WTC11 (cell line): ENCODE results near the gene THBS2. TPM values are rescaled to one million over a fixed set of nuclear protein-coding genes. Genes with fewer than 3 reads are reported as not detected.

Experiments
- ATAC-seq: fragments of 200-7000 bp; cut with Tn5 transposase; 2 replicates; pipeline ENCODE4 v1.10.0; 2021; ENCODE audit warnings: mild to moderate bottlenecking, moderate library complexity
- CTCF ChIA-PET: fragments of 300-600 bp; sonication (Branson Sonifier 250); formaldehyde crosslinking; loops from one replicate; lab custom pipeline; 2021; ENCODE audit warnings: antibody characterized with exemption; lab: Charles Lee
- POLR2A ChIA-PET: fragments of 350-600 bp; sonication (Branson Sonifier 250); formaldehyde crosslinking; loops from one replicate; lab custom pipeline; 2021; ENCODE audit warnings: antibody characterized with exemption; lab: Charles Lee
- DNase-seq: peaks from one replicate; pipeline ENCODE4 v3.0.0; 2021; ENCODE audit warnings: low spot score
- H3K27ac Mint-ChIP-seq: 2 replicates; pipeline ENCODE4 v1.8.0; 2021; ENCODE audit warnings: mixed read lengths
- H3K27me3 Mint-ChIP-seq: 2 replicates; pipeline ENCODE4 v1.8.0; 2021; ENCODE audit warnings: low read depth, mild to moderate bottlenecking, moderate library complexity, mixed read lengths
- H3K36me3 Mint-ChIP-seq: 2 replicates; pipeline ENCODE4 v1.8.0; 2021; ENCODE audit warnings: mixed read lengths
- H3K4me1 Mint-ChIP-seq: 2 replicates; pipeline ENCODE4 v1.8.0; 2022; ENCODE audit warnings: mixed read lengths
- H3K4me3 Mint-ChIP-seq: 2 replicates; pipeline ENCODE4 v1.8.0; 2021; ENCODE audit warnings: mild to moderate bottlenecking, moderate library complexity, mixed read lengths
- H3K9me3 Mint-ChIP-seq: 2 replicates; pipeline ENCODE4 v1.8.0; 2021; ENCODE audit warnings: mixed read lengths
- ATF3 ChIP-seq: sonication (generic); formaldehyde crosslinking; conservative IDR thresholded peaks from 2 replicates; pipeline ENCODE4 v1.8.1; 2022; ENCODE audit warnings: mild to moderate bottlenecking, missing genetic modification reagents
- CREB1 ChIP-seq: sonication (generic); formaldehyde crosslinking; IDR thresholded peaks from 2 replicates; pipeline ENCODE4 v1.8.0; 2023; ENCODE audit warnings: mild to moderate bottlenecking, missing genetic modification reagents
- E2F4 ChIP-seq: sonication (generic); formaldehyde crosslinking; IDR thresholded peaks from 2 replicates; pipeline ENCODE4 v1.8.1; 2022; ENCODE audit warnings: low read depth, mild to moderate bottlenecking, moderate library complexity, missing genetic modification reagents, borderline replicate concordance
- ELF4 ChIP-seq: sonication (generic); formaldehyde crosslinking; IDR thresholded peaks from 2 replicates; pipeline ENCODE4 v1.8.1; 2022; ENCODE audit warnings: low read depth, mild to moderate bottlenecking, moderate library complexity, missing genetic modification reagents
- ESRRA ChIP-seq: sonication (generic); formaldehyde crosslinking; IDR thresholded peaks from 2 replicates; pipeline ENCODE4 v1.8.1; 2022; ENCODE audit warnings: mild to moderate bottlenecking, missing genetic modification reagents, borderline replicate concordance
- FOXP1 ChIP-seq: sonication (generic); formaldehyde crosslinking; IDR thresholded peaks from 2 replicates; pipeline ENCODE4 v1.8.0; 2022; ENCODE audit warnings: missing genetic modification reagents, mild to moderate bottlenecking, moderate library complexity, borderline replicate concordance
- HMGA2 ChIP-seq: fragments of 250-450 bp; sonication (Bioruptor Pico); IDR thresholded peaks from 2 replicates; pipeline ENCODE4 v1.4.0; 2021; ENCODE audit warnings: mild to moderate bottlenecking, moderate library complexity
- HMGXB4 ChIP-seq: sonication (generic); formaldehyde crosslinking; IDR thresholded peaks from 2 replicates; pipeline ENCODE4 v1.8.1; 2023; ENCODE audit warnings: mild to moderate bottlenecking, moderate library complexity, missing genetic modification reagents
- IRF1 ChIP-seq: sonication (generic); formaldehyde crosslinking; IDR thresholded peaks from 2 replicates; pipeline ENCODE4 v1.8.0; 2023; ENCODE audit warnings: missing genetic modification reagents
- JAZF1 ChIP-seq: fragments of 250-450 bp; sonication (Bioruptor Pico); IDR thresholded peaks from 2 replicates; pipeline ENCODE4 v1.9.0; 2021; ENCODE audit warnings: moderate library complexity, mild to moderate bottlenecking, inconsistent platforms
- MYBL2 ChIP-seq: sonication (generic); formaldehyde crosslinking; IDR thresholded peaks from 2 replicates; pipeline ENCODE4 v1.8.1; 2023; ENCODE audit warnings: mild to moderate bottlenecking, moderate library complexity, missing genetic modification reagents
- NFATC4 ChIP-seq: fragments of 250-450 bp; sonication (Bioruptor Pico); IDR thresholded peaks from 2 replicates; pipeline ENCODE4 v1.9.0; 2021; ENCODE audit warnings: mild to moderate bottlenecking
- NFYB ChIP-seq: sonication (generic); formaldehyde crosslinking; conservative IDR thresholded peaks from 2 replicates; pipeline ENCODE4 v1.8.0; 2022; ENCODE audit warnings: low read depth, missing genetic modification reagents
- OVOL2 ChIP-seq: fragments of 250-450 bp; sonication (Bioruptor Pico); IDR thresholded peaks from 2 replicates; pipeline ENCODE4 v1.9.0; 2021; ENCODE audit warnings: mild to moderate bottlenecking, borderline replicate concordance
- RORB ChIP-seq: fragments of 250-450 bp; sonication (Bioruptor Pico); IDR thresholded peaks from 2 replicates; pipeline ENCODE4 v1.9.0; 2021; ENCODE audit warnings: mild to moderate bottlenecking
- TCF7 ChIP-seq: sonication (generic); formaldehyde crosslinking; IDR thresholded peaks from 2 replicates; pipeline ENCODE4 v1.8.0; 2022; ENCODE audit warnings: mild to moderate bottlenecking, low read depth, missing genetic modification reagents, moderate library complexity
- ZBTB43 ChIP-seq: sonication (generic); formaldehyde crosslinking; IDR thresholded peaks from 2 replicates; pipeline ENCODE4 v1.8.1; 2023; ENCODE audit warnings: mild to moderate bottlenecking, missing genetic modification reagents
- ZMAT4 ChIP-seq: fragments of 250-450 bp; sonication (Bioruptor Pico); IDR thresholded peaks from 2 replicates; pipeline ENCODE4 v1.9.0; 2021; ENCODE audit warnings: mild to moderate bottlenecking
- ZNF121 ChIP-seq: sonication (generic); formaldehyde crosslinking; IDR thresholded peaks from 2 replicates; pipeline ENCODE4 v1.8.0; 2023; ENCODE audit warnings: missing genetic modification reagents
- ZNF219 ChIP-seq: sonication (generic); formaldehyde crosslinking; IDR thresholded peaks from 2 replicates; pipeline ENCODE4 v1.8.0; 2023; ENCODE audit warnings: missing genetic modification reagents, mild to moderate bottlenecking, borderline replicate concordance
- ZNF263 ChIP-seq: sonication (generic); formaldehyde crosslinking; IDR thresholded peaks from 2 replicates; pipeline ENCODE4 v1.8.1; 2022; ENCODE audit warnings: low read depth, mild to moderate bottlenecking, moderate library complexity, missing genetic modification reagents
- ZNF281 ChIP-seq: sonication (generic); formaldehyde crosslinking; IDR thresholded peaks from 2 replicates; pipeline ENCODE4 v1.8.0; 2023; ENCODE audit warnings: mild to moderate bottlenecking, missing genetic modification reagents
- ZNF317 ChIP-seq: sonication (generic); formaldehyde crosslinking; IDR thresholded peaks from 2 replicates; pipeline ENCODE4 v1.8.1; 2023; ENCODE audit warnings: low read depth, mild to moderate bottlenecking, moderate library complexity, missing genetic modification reagents, borderline replicate concordance
- ZNF416 ChIP-seq: fragments of 250-450 bp; sonication (Bioruptor Pico); IDR thresholded peaks from 2 replicates; pipeline ENCODE4 v1.9.0; 2021; ENCODE audit warnings: mild to moderate bottlenecking, inconsistent platforms
- ZSCAN18 ChIP-seq: fragments of 250-450 bp; sonication (Bioruptor Pico); IDR thresholded peaks from 2 replicates; pipeline ENCODE4 v2.1.2; 2022; ENCODE audit warnings: mild to moderate bottlenecking, moderate library complexity
- total RNA-seq: library from RNA; stranded (reverse); gene quantifications from 3 replicates; pipeline ENCODE4 v1.2.3, GENCODE V29; 2021

THBS2 gene
- total RNA-seq, 1 experiment from 2014 or later = 40.3 TPM

- TF ChIP-seq ZBTB43 (no peak), ZMAT4 (CRISPR knock-in tag) (no peak), NFATC4 (CRISPR knock-in tag) (no peak)
These were observed 19.8 kb downstream of the THBS2 start (continued) for GRCh38 chr6:169233832-169234231.

GRCh38 chr6:169233181-169233580, 20.5 kb downstream of the THBS2 start:
- ChIA-PET CTCF (no interaction called here), POLR2A (no interaction called here)
- DNase-seq (no peak), ATAC-seq (no peak)
- Mint-ChIP-seq H3K27ac (no peak overlapping the region), H3K9me3 (peaks cover 15% of the 10 kb centered on the region), H3K27me3 (no peaks in the 10 kb centered on the region), H3K36me3 (peaks cover 51% of the 10 kb centered on the region), H3K4me1 (no peaks in the 10 kb centered on the region), H3K4me3 (no peak overlapping the region)
- TF ChIP-seq NFYB (CRISPR knock-in tag) (no peak), ATF3 (no peak), ZNF317 (no peak), ZNF281 (CRISPR knock-in tag) (no peak), RORB (no peak), IRF1 (CRISPR knock-in tag) (no peak), ZSCAN18 (CRISPR knock-in tag) (no peak), CREB1 (no peak), ZNF219 (CRISPR knock-in tag) (no peak), ZNF416 (CRISPR knock-in tag) (no peak), ESRRA (CRISPR knock-in tag) (no peak), OVOL2 (CRISPR knock-in tag) (no peak), ELF4 (CRISPR knock-in tag) (no peak), FOXP1 (CRISPR knock-in tag) (no peak)

GRCh38 chr6:169232507-169232931, 21.1 kb downstream of the THBS2 start:
- DNase-seq (no peak), ATAC-seq (no peak)
- H3K4me1 Mint-ChIP-seq = no peaks in the 10 kb centered on the region
- POLR2A ChIA-PET = no interaction called here
- peaks cover 54% of the 10 kb centered on the region for H3K36me3 Mint-ChIP-seq
- CTCF ChIA-PET = no interaction called here
- no peak overlapping the region for H3K27ac Mint-ChIP-seq
- no peaks in the 10 kb centered on the region for H3K27me3 Mint-ChIP-seq
- H3K9me3 Mint-ChIP-seq = peaks cover 15% of the 10 kb centered on the region
- H3K4me3 Mint-ChIP-seq = no peak overlapping the region
- TF ChIP-seq ZNF263 = no peak
- TF ChIP-seq MYBL2 = no peak
- TF ChIP-seq TCF7 (CRISPR knock-in tag) = no peak
- no peak for TF ChIP-seq HMGXB4
- no peak for TF ChIP-seq IRF1 (CRISPR knock-in tag)
- TF ChIP-seq HMGA2 (CRISPR knock-in tag) = no peak
- TF ChIP-seq JAZF1 (CRISPR knock-in tag) = no peak
- no peak for TF ChIP-seq ZNF121 (CRISPR knock-in tag)
- TF ChIP-seq E2F4 (CRISPR knock-in tag) = no peak
